Esophagus squamous epithelium (tissue), 5 donors: Measurements from ENCODE around the gene KDM6B. TPM values are rescaled to one million over a fixed set of nuclear protein-coding genes. Genes with fewer than 3 reads are reported as not detected.

Experiments used
- DNase-seq: peaks from one replicate; lab custom pipeline; 2025; lab: John Stamatoyannopoulos, UW
- H3K27ac ChIP-seq, 4 donors: fragments of 200-600 bp; sonication (generic); one replicate each; pipeline ENCODE4 v1.5.1; 2016 to 2019; ENCODE audit warnings: mild to moderate bottlenecking in 1 of 4
- H3K27me3 ChIP-seq, 4 donors: fragments of 200-600 bp; sonication (generic); 1 replicate in 3 of 4; 2 replicates in 1 of 4; pipeline versions ENCODE4 v1.5.1 to v1.6.0; 2017 to 2021; ENCODE audit warnings: antibody characterized with exemption in 1 of 4
- H3K36me3 ChIP-seq, 3 donors: fragments of 200-600 bp; sonication (generic); one replicate each; pipeline ENCODE4 v1.5.1; 2016 to 2019
- H3K4me1 ChIP-seq, 3 donors: fragments of 200-600 bp; sonication (generic); one replicate each; pipeline ENCODE4 v1.5.1; 2017 to 2019
- H3K4me3 ChIP-seq, 4 donors: fragments of 200-600 bp; sonication (generic); 1 replicate in 3 of 4; 2 replicates in 1 of 4; pipeline ENCODE4 v1.5.1; 2016 to 2019; ENCODE audit warnings: mild to moderate bottlenecking in 2 of 4, moderate library complexity in 1 of 4
- H3K9me3 ChIP-seq, 3 donors: fragments of 200-600 bp; sonication (generic); one replicate each; pipeline ENCODE4 v1.5.1; 2016 to 2019
- POLR2A ChIP-seq, 4 donors: fragments of 450-650 bp; IDR thresholded peaks; one replicate each; pipeline ENCODE4 v1.6.1; 2017; ENCODE audit warnings: antibody characterized with exemption in 4 of 4, mild to moderate bottlenecking in 4 of 4, moderate library complexity in 3 of 4
- WGBS, 2 donors: methylation state at CpG; one replicate each; pipeline ENCODE4 v1.1.5; 2018; 5-methylcytosine and 5-hydroxymethylcytosine counted together
- intact Hi-C: fragments of 100-400 bp; cut with DNase I; formaldehyde crosslinking; loops from one replicate; pipeline ENCODE4 v1.15.0; 2022
- total RNA-seq, 4 donors: library from RNA; depleted of rRNA; stranded (reverse); fragments of >200 nt; gene quantifications; one replicate each; pipeline ENCODE4 v1.1.0, GENCODE V29; 2016
- TF ChIP-seq, protein P1 (sequence below), 6 experiments: fragments of 450-650 bp in 4 of 6; fragments of 200-600 bp in 2 of 6; sonication (generic) in 2 of 6; IDR thresholded peaks; one replicate each; pipeline ENCODE4 v1.5.1; 2016 to 2019; ENCODE audit warnings: antibody characterized with exemption in 6 of 6, mild to moderate bottlenecking in 4 of 6, moderate library complexity in 4 of 6
- donor health status: DM: yes; HTN: yes; CAD: no.

The KDM6B gene
- total RNA-seq, 4 donors from 2014 or later, result 6.7 to 14.6 (median 7.5) TPM

DNA sequence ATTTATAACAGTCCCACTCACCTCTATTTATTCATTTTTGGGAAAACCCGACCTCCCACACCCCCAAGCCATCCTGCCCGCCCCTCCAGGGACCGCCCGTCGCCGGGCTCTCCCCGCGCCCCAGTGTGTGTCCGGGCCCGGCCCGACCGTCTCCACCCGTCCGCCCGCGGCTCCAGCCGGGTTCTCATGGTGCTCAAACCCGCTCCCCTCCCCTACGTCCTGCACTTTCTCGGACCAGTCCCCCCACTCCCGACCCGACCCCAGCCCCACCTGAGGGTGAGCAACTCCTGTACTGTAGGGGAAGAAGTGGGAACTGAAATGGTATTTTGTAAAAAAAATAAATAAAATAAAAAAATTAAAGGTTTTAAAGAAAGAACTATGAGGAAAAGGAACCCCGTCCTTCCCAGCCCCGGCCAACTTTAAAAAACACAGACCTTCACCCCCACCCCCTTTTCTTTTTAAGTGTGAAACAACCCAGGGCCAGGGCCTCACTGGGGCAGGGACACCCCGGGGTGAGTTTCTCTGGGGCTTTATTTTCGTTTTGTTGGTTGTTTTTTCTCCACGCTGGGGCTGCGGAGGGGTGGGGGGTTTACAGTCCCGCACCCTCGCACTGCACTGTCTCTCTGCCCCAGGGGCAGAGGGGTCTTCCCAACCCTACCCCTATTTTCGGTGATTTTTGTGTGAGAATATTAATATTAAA lies 20.2 kb downstream of the KDM6B start:
- intact Hi-C loops, result no loop called here
- DNase-seq, result no peak
- TF ChIP-seq POLR2A (IDR thresholded peaks at IDR 0.05), result no peak
- TF ChIP-seq, protein P1, sequence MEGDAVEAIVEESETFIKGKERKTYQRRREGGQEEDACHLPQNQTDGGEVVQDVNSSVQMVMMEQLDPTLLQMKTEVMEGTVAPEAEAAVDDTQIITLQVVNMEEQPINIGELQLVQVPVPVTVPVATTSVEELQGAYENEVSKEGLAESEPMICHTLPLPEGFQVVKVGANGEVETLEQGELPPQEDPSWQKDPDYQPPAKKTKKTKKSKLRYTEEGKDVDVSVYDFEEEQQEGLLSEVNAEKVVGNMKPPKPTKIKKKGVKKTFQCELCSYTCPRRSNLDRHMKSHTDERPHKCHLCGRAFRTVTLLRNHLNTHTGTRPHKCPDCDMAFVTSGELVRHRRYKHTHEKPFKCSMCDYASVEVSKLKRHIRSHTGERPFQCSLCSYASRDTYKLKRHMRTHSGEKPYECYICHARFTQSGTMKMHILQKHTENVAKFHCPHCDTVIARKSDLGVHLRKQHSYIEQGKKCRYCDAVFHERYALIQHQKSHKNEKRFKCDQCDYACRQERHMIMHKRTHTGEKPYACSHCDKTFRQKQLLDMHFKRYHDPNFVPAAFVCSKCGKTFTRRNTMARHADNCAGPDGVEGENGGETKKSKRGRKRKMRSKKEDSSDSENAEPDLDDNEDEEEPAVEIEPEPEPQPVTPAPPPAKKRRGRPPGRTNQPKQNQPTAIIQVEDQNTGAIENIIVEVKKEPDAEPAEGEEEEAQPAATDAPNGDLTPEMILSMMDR (IDR thresholded peaks at IDR 0.05), result no peak
- Histone ChIP-seq H3K9me3 (no peaks in the 10 kb centered on the region), H3K36me3 (peaks cover 16 to 47% (median 17%) of the 10 kb centered on the region in 3 donors), H3K27ac (peak overlapping the region in 2 of 4 donors; percentile 97), H3K27me3 (no peaks in the 10 kb centered on the region), H3K4me3 (peak overlapping the region in 1 of 4 donors; percentile 73), H3K4me1 (peaks cover 31 to 75% (median 41%) of the 10 kb centered on the region in 3 donors)
- 71 to 76% methylated on average over 11 to 29 of the region's 31 CpGs for WGBS, 2 donors

DNA sequence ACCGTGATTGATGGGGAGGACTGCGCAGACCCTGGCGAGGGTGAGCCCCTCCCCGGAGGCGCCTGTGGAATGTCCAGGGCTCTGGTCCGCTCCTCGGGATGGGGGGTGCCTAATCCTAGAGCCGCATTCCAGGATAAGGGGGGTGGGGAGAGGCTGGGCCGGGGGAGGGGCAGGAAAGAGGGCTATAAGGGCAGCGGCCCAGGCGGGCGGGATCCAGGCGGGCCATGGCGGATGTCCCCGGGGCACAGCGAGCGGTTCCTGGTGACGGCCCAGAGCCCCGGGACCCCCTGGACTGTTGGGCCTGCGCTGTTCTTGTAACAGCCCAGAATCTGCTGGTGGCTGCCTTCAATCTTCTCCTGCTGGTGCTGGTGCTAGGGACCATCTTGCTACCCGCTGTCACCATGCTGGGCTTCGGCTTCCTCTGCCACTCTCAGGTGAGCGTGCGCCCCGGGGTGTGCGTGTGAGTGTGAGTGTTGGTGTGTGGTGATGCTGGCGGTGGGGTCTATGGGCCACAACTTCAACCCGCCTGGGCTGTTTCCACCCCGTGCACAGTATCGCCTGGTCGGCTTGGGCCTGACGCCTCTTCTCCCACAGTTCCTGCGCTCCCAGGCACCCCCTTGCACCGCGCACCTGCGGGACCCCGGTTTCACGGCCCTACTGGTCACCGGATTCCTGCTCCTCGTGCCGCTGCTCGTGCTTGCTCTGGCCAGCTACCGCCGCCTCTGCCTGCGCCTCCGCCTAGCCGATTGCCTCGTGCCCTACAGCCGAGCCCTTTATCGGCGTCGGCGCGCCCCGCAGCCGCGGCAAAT lies 21.0 kb downstream of the KDM6B start, which contains the start of gene TMEM88:
TSS of gene TMEM88 (plus strand) at position 216 of the 809 bp plus-strand sequence. CDS start at position 225, 9 bp downstream.
- H3K27me3 ChIP-seq, result no peaks in the 10 kb centered on the region
- 58 to 67% methylated on average over 20 to 40 of the region's 57 CpGs for WGBS, 2 donors
- no peaks in the 10 kb centered on the region for H3K9me3 ChIP-seq
- no peak for TF ChIP-seq POLR2A (IDR thresholded peaks at IDR 0.05)
- TF ChIP-seq, protein P1 (IDR thresholded peaks at IDR 0.05), result no peak
- H3K36me3 ChIP-seq, result peaks cover 8 to 47% (median 9%) of the 10 kb centered on the region in 3 donors
- H3K4me1 ChIP-seq, result peaks cover 31 to 78% (median 41%) of the 10 kb centered on the region in 3 donors
- H3K27ac ChIP-seq, result peak within 1 kb of the TSS; percentile 82 to 97 (median 96)
- H3K4me3 ChIP-seq, result peak within 1 kb of the TSS; percentile 9 to 81 (median 76)
- DNase-seq, result no peak
- intact Hi-C loops, result no loop called here

DNA sequence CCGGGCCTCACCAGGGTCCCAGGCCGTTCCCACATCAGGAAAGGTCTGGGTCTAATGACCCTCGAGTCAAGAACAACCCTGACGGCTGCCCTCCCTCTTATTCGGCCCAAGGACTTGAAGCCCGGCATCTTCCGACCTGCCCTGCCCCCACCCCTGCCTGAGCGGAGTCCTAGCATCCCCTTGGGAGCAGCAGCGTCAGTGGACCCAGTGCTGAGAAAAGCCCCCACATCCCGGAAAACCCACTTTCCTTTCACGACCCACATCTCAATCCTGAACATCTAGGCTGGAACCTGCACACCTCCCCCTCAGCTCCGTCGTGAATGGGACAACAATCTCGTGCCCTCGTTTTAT lies 21.6 kb downstream of the KDM6B start:
- peaks cover 6 to 47% (median 7%) of the 10 kb centered on the region in 3 donors for H3K36me3 ChIP-seq
- H3K27me3 ChIP-seq, result no peaks in the 10 kb centered on the region
- H3K4me3 ChIP-seq, result peak overlapping the region; percentile 9 to 81 (median 76)
- 21 to 39% methylated on average over 3 to 13 of the region's 15 CpGs for WGBS, 2 donors
- intact Hi-C loops, result no loop called here
- peak overlapping the region; percentile 82 to 97 (median 96) for H3K27ac ChIP-seq
- no peaks in the 10 kb centered on the region for H3K9me3 ChIP-seq
- TF ChIP-seq, protein P1 (IDR thresholded peaks at IDR 0.05), result no peak
- TF ChIP-seq POLR2A (IDR thresholded peaks at IDR 0.05), result peak in 1 of 4 donors; percentile 6
- DNase-seq, result no peak
- H3K4me1 ChIP-seq, result peaks cover 31 to 78% (median 41%) of the 10 kb centered on the region in 3 donors

DNA sequence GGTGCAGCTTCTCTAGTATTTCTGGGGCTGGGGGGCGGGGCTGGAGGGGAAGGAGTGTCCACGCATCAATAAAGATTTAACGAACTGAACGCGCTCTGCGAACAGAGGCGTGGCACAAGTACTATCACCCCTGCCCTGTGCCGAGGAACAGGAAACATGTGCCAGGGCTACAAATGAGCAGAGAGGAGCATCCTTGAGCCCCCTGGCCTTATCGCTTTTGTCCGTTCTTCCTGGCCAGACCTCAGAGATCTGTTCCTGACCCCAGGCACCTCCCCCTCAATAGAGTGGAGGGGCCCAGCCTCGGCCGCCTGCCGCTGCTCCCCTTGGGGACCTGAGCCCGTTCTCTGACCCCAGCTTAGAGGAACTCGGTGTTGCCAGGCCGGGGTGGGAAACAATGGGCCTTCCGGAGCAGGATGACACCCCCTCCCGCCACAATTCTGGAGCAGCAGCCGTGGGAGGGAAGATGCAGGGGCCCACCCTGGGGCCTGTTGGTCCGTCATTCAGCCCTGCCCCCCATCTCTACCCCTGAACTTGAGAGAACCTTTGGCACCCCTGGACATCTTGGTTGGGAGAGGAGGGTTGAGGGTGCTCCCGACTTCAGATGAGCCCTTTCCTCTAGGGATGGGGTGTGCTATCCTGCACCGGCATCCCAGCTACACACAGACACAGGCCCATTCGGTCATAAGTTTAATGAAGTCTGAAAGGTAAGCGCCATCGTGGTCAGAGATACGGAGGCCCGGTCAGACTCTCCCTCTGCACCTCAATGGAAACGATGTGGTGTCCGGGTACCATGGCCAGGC lies 22.2 kb downstream of the KDM6B start:
- Histone ChIP-seq H3K27ac (peak overlapping the region; percentile 82 to 97 (median 96)), H3K36me3 (peaks cover 1 to 47% (median 6%) of the 10 kb centered on the region in 3 donors), H3K4me1 (peaks cover 28 to 73% (median 37%) of the 10 kb centered on the region in 3 donors), H3K4me3 (peak overlapping the region; percentile 51 to 81 (median 76)), H3K9me3 (no peaks in the 10 kb centered on the region), H3K27me3 (no peaks in the 10 kb centered on the region)
- TF ChIP-seq, protein P1 (IDR thresholded peaks at IDR 0.05), result no peak
- no peak for TF ChIP-seq POLR2A (IDR thresholded peaks at IDR 0.05)
- intact Hi-C loops, result no loop called here
- DNase-seq, result no peak
- WGBS, 2 donors, result 0 to 1% methylated on average over 8 to 18 of the region's 29 CpGs
